K562 (cell line): ENCODE results near the gene GNAI2. TPM values are rescaled to one million over a fixed set of nuclear protein-coding genes. Genes with fewer than 3 reads are reported as not detected.

Experiments used
- BCOR ChIP-seq: fragments of 450-650 bp; IDR thresholded peaks from 2 replicates; pipeline ENCODE4 v1.6.1; 2016
- CBX2 ChIP-seq: fragments of 200-600 bp; sonication (generic); IDR thresholded peaks from one replicate; pipeline ENCODE4 v1.6.1; 2012; ENCODE audit warnings: mild to moderate bottlenecking, low read length, inconsistent platforms; ENCODE audit not compliant: insufficient read depth, poor library complexity, severe bottlenecking
- E2F6 ChIP-seq, 2 experiments: IDR thresholded peaks; 2 replicates each; pipeline ENCODE4 v1.6.1; 2011; ENCODE audit warnings: borderline replicate concordance in 1 of 2, control low read depth in 1 of 2, low read depth in 1 of 2, low read length in 1 of 2, mild to moderate bottlenecking in 1 of 2, mixed read lengths in 1 of 2, moderate library complexity in 1 of 2; ENCODE audit not compliant: insufficient read depth in 1 of 2, insufficient read length in 1 of 2, poor library complexity in 1 of 2, severe bottlenecking in 1 of 2; ENCODE audit errors: extremely low read depth in 1 of 2
- ELF2 ChIP-seq: fragments of 250-450 bp; sonication (Bioruptor Pico); IDR thresholded peaks from 2 replicates; pipeline ENCODE4 v1.5.0; 2021; ENCODE audit warnings: mild to moderate bottlenecking
- GATA2 ChIP-seq: sonication (generic); formaldehyde crosslinking; IDR thresholded peaks from 2 replicates; pipeline ENCODE4 v1.4.0; 2020; ENCODE audit warnings: mild to moderate bottlenecking, missing genetic modification reagents
- GATAD2A ChIP-seq: fragments of 450-650 bp; IDR thresholded peaks from 2 replicates; pipeline ENCODE4 v1.6.1; 2017
- HDAC3 ChIP-seq: fragments of 450-650 bp; IDR thresholded peaks from 2 replicates; pipeline ENCODE4 v1.6.1; 2018; ENCODE audit warnings: borderline replicate concordance, mild to moderate bottlenecking, moderate library complexity; ENCODE audit not compliant: partially characterized antibody
- KDM2B ChIP-seq: fragments of 250-450 bp; sonication (Bioruptor Pico); IDR thresholded peaks from 2 replicates; pipeline ENCODE4 v1.8.0; 2021; ENCODE audit warnings: mild to moderate bottlenecking, moderate library complexity
- L3MBTL2 ChIP-seq: fragments of 450-650 bp; IDR thresholded peaks from 2 replicates; pipeline ENCODE4 v1.6.1; 2016; ENCODE audit warnings: mild to moderate bottlenecking, moderate library complexity
- NCOA1 ChIP-seq: fragments of 450-650 bp; IDR thresholded peaks from 2 replicates; pipeline ENCODE4 v1.6.1; 2016; ENCODE audit warnings: low read depth
- PML ChIP-seq: IDR thresholded peaks from 2 replicates; pipeline ENCODE4 v1.6.1; 2012; ENCODE audit warnings: low read length, inconsistent platforms
- SMARCA5 ChIP-seq: fragments of 450-650 bp; IDR thresholded peaks from 2 replicates; pipeline ENCODE4 v1.6.1; 2016
- TEAD1 ChIP-seq, 2 experiments: fragments of 450-650 bp in 1 of 2; sonication (generic) in 1 of 2; formaldehyde crosslinking; IDR thresholded peaks; 2 replicates each; pipeline versions ENCODE4 v1.4.0 to v1.8.0; 2020 to 2022; ENCODE audit warnings: mild to moderate bottlenecking in 2 of 2, missing genetic modification reagents in 1 of 2
- ZEB2 ChIP-seq: fragments of 450-650 bp; IDR thresholded peaks from 2 replicates; pipeline ENCODE4 v1.6.1; 2016
- ZNF174 ChIP-seq: fragments of 250-450 bp; sonication (Bioruptor Pico); IDR thresholded peaks from 2 replicates; pipeline ENCODE4 v1.4.0; 2020; ENCODE audit warnings: mild to moderate bottlenecking
- polyA plus RNA-seq, 8 experiments: library from polyadenylated mRNA; depleted of rRNA in 4 of 8; stranded (reverse) in 5 of 8; unstranded in 3 of 8; fragments of >200 nt; fragmentation: Nextera tagmentation in 2 of 8; fragmentation: Illumina TruSeq in 1 of 8; extraction: Ambion mirVana in 2 of 8; extraction: Trizol in 1 of 8; gene quantifications; 2 replicates each; pipeline versions ENCODE4 v1.2.1 to v1.2.3, GENCODE V29; 2011 to 2014; ENCODE audit warnings: inconsistent platforms in 1 of 8, missing spikeins in 1 of 8
- total RNA-seq, 7 experiments: library from RNA; depleted of rRNA in 6 of 7; stranded (reverse); fragments of >200 nt in 6 of 7; fragmentation: Illumina TruSeq in 2 of 7; extraction: Trizol in 2 of 7; gene quantifications; 2 replicates each; pipeline versions ENCODE4 v1.2.1 to v1.2.3, GENCODE V29; 2011 to 2021; ENCODE audit warnings: low replicate concordance in 1 of 7
- TF ChIP-seq, protein P1 (sequence below): IDR thresholded peaks from 2 replicates; pipeline ENCODE4 v1.6.1; 2011; ENCODE audit not compliant: insufficient read length; ENCODE audit errors: extremely low read depth
- TF ChIP-seq, protein P2 (sequence below): fragments of 450-650 bp; IDR thresholded peaks from 2 replicates; pipeline ENCODE4 v1.6.1; 2016; ENCODE audit warnings: borderline replicate concordance
- TF ChIP-seq, protein P3 (sequence below): fragments of 250-450 bp; sonication (Bioruptor Pico); IDR thresholded peaks from 2 replicates; pipeline ENCODE4 v1.4.0; 2020
- TF ChIP-seq, protein P4 (sequence below): fragments of 450-650 bp; IDR thresholded peaks from 2 replicates; pipeline ENCODE4 v1.6.1; 2016; ENCODE audit warnings: antibody characterized with exemption

Gene GNAI2
- total and polyA plus RNA-seq, 9 of the 15 experiments (the other 6 are each of a cell fraction or from before 2014, with no cell fraction given): 1.1 to 72.2 (median 42.7) TPM

- TF ChIP-seq, protein P1, sequence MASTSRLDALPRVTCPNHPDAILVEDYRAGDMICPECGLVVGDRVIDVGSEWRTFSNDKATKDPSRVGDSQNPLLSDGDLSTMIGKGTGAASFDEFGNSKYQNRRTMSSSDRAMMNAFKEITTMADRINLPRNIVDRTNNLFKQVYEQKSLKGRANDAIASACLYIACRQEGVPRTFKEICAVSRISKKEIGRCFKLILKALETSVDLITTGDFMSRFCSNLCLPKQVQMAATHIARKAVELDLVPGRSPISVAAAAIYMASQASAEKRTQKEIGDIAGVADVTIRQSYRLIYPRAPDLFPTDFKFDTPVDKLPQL: no peak
- TF ChIP-seq CBX2 (no peak), TEAD1 (CRISPR knock-in tag; IDR thresholded peaks at IDR 0.05) (no peak), L3MBTL2 (peak; percentile 83), ELF2 (CRISPR knock-in tag) (no peak), KDM2B (CRISPR knock-in tag) (no peak), ZEB2 (no peak), E2F6 (IDR thresholded peaks at IDR 0.05; ENCODE audit: borderline replicate concordance in 1 of 2, extremely low read depth in 1 of 2, insufficient read depth in 1 of 2, insufficient read length in 1 of 2, low read depth in 1 of 2, low read length in 1 of 2, poor library complexity in 1 of 2, severe bottlenecking in 1 of 2) (peak in 1 of 2 experiments; percentile 61), ZNF174 (CRISPR knock-in tag) (no peak), HDAC3 (no peak), GATAD2A (0 out of 2 replicates have a peak, but pooled peaks have one; percentile 6), PML (no peak), SMARCA5 (0 out of 2 replicates have a peak, but pooled peaks have one; percentile 33), BCOR (no peak), NCOA1 (no peak), GATA2 (CRISPR knock-in tag) (no peak)
- TF ChIP-seq, protein P2, sequence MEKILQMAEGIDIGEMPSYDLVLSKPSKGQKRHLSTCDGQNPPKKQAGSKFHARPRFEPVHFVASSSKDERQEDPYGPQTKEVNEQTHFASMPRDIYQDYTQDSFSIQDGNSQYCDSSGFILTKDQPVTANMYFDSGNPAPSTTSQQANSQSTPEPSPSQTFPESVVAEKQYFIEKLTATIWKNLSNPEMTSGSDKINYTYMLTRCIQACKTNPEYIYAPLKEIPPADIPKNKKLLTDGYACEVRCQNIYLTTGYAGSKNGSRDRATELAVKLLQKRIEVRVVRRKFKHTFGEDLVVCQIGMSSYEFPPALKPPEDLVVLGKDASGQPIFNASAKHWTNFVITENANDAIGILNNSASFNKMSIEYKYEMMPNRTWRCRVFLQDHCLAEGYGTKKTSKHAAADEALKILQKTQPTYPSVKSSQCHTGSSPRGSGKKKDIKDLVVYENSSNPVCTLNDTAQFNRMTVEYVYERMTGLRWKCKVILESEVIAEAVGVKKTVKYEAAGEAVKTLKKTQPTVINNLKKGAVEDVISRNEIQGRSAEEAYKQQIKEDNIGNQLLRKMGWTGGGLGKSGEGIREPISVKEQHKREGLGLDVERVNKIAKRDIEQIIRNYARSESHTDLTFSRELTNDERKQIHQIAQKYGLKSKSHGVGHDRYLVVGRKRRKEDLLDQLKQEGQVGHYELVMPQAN: 0 out of 2 replicates have a peak, but pooled peaks have one; percentile 14
- TF ChIP-seq, protein P3, sequence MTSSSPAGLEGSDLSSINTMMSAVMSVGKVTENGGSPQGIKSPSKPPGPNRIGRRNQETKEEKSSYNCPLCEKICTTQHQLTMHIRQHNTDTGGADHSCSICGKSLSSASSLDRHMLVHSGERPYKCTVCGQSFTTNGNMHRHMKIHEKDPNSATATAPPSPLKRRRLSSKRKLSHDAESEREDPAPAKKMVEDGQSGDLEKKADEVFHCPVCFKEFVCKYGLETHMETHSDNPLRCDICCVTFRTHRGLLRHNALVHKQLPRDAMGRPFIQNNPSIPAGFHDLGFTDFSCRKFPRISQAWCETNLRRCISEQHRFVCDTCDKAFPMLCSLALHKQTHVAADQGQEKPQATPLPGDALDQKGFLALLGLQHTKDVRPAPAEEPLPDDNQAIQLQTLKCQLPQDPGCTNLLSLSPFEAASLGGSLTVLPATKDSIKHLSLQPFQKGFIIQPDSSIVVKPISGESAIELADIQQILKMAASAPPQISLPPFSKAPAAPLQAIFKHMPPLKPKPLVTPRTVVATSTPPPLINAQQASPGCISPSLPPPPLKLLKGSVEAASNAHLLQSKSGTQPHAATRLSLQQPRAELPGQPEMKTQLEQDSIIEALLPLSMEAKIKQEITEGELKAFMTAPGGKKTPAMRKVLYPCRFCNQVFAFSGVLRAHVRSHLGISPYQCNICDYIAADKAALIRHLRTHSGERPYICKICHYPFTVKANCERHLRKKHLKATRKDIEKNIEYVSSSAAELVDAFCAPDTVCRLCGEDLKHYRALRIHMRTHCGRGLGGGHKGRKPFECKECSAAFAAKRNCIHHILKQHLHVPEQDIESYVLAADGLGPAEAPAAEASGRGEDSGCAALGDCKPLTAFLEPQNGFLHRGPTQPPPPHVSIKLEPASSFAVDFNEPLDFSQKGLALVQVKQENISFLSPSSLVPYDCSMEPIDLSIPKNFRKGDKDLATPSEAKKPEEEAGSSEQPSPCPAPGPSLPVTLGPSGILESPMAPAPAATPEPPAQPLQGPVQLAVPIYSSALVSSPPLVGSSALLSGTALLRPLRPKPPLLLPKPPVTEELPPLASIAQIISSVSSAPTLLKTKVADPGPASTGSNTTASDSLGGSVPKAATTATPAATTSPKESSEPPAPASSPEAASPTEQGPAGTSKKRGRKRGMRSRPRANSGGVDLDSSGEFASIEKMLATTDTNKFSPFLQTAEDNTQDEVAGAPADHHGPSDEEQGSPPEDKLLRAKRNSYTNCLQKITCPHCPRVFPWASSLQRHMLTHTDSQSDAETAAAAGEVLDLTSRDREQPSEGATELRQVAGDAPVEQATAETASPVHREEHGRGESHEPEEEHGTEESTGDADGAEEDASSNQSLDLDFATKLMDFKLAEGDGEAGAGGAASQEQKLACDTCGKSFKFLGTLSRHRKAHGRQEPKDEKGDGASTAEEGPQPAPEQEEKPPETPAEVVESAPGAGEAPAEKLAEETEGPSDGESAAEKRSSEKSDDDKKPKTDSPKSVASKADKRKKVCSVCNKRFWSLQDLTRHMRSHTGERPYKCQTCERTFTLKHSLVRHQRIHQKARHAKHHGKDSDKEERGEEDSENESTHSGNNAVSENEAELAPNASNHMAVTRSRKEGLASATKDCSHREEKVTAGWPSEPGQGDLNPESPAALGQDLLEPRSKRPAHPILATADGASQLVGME (CRISPR knock-in tag): no peak
- TF ChIP-seq, protein P4, sequence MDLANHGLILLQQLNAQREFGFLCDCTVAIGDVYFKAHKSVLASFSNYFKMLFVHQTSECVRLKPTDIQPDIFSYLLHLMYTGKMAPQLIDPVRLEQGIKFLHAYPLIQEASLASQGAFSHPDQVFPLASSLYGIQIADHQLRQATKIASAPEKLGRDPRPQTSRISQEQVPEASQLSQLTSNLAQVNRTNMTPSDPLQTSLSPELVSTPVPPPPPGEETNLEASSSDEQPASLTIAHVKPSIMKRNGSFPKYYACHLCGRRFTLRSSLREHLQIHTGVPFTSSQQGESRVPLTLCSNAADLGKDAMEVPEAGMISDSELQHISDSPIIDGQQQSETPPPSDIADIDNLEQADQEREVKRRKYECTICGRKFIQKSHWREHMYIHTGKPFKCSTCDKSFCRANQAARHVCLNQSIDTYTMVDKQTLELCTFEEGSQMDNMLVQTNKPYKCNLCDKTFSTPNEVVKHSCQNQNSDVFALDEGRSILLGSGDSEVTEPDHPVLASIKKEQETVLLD: peak; percentile 33; the same call in 1 of the 2 replicates
Measured at GRCh38 chr3:50226888-50227389, 9.1 kb upstream of the GNAI2 start (continued).
